IPS-NIHi7 (cell line): ENCODE results near the gene LAMB2.

ENCODE experiments used
- DNase-seq: peaks from one replicate; pipeline ENCODE4 v3.0.0; 2012; ENCODE audit warnings: mixed read lengths; ENCODE audit errors: extremely low spot score

Gene LAMB2

DNA sequence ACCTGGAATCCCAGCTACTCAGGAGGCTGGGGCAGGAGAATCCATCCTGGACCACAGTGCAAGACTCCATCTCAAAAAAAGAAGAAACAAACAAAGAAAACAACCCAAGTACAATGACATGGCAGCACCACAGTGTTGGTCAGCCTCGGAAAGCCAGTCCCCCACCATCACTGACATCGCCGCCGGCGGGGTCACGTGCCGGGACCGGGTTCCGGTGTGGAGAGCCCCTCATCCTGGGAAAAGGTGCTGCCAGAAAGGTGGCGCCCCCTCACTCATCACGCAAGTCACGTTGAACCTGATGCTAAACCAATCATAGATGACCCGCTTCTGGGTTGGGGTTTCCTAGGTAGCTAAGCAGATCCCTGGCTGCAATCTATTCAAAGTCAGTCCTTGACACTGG, 56.7 kb downstream of the LAMB2 start:
- DNase-seq = no peak
